HS-5 (cell line): ENCODE measurements around the gene C1orf146.
"Not testable (repeated sequence)": the region's sequence is repeated elsewhere in the genome, so short reads cannot be mapped to it uniquely, and the experiment has no call there.

Experiments used
- DNase-seq: peaks from one replicate; pipeline ENCODE4 v3.0.0-alpha.2; 2012; ENCODE audit warnings: low read depth

Gene C1orf146

DNA sequence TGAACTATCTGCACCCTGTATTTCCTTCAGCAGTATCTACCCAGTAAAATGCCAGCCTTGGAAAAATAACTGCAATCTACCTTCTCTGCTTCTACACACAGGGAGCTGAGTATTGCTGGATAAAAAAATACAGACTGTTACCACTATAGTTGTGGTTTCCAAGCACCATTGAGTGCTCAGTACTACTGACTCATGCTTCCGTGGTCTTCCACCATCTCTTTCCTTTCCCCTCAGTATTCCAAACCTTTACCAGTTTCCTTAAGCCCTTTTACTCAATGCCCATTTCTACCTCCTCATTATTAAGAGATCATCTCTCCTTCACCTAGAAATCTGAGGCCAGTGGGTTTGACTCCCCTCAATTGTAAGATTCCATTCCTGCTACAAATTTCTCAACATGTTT is 57.2 kb downstream of the C1orf146 start:
- DNase-seq, result no peak

DNA sequence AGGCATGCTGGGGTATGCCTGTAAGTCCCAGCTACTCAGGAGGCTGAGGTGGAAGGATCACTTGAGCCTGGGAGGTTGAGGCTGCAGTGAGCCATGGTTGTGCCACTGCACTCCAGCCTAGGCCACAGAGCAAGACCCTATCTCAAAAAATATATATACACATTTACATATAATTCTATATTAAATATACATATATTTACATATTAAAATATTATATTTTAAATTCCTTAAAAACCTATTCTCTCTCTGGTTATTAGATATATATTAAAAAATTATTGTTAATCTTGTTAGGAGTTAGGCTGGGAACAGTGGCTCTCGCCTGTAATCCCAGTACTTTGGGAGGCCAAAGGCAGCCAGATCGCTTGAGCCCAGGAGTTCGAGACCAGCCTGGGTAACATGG is 58.4 kb downstream of the C1orf146 start:
- no peak for DNase-seq

DNA sequence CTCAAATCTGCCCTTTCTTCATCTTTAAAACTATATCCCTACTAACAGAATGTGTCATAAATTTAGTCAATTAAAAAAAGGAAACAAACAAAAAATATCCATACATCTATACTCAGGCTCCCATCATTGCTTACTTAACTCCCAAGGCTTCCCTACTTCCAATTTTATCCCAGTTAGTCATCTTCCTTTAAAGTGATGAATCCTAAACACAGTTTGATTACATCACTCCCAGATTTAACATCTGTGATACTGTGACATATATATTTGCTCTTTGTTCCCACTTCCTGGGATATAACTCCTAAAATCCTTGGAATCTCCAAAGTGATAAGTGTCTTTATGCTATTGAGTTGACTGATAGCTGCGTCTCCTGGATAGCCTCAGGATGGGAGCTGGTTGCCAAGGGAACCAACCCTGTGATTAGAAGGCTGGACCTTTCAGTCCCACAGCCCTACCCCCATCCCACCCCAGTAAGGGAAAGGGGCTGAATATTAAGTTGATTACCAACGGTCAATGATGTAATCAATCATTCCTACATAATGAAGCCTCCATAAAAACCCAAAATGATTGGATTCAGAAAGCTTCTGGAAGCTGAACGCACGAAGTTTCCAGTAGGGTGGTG is 59.5 kb downstream of the C1orf146 start:
- DNase-seq, result peak; percentile 79

DNA sequence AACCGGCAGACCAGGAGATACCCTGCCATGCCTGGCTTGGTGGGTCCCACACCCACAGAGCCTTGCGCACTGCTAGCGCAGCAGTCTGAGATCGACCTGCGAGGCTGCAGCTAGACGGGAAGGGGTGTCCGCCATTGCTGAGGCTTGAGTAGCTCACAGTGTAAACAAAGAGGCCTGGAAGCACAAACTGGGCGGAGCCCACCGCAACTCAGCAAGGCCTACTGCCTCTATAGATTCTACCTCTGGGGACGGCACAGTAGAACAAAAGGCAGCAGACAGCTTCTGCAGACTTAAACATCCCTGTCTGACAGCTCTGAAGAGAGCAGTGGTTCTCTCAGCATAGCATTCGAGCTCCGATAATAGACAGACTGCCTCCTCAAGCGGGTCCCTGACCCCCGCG is 62.1 kb downstream of the C1orf146 start:
- DNase-seq, result not testable (repeated sequence)

DNA sequence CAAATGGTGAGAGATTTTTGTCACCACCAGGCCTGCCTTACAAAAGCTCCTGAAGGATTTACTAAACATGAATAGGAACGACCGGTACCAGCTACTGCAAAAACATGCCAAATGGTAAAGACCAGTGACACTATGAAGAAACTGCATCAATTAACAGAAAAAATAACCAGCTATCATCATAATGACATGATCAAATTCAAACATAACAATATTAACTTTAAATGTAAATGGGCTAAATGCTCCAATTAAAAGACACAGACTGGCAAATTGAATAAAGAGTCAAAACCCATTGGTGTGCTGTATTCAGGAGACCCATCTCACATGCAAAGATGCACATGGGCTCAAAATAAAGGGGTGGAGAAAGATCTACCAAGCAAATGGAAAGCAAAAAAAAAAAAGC is 63.7 kb downstream of the C1orf146 start:
- not testable (repeated sequence) for DNase-seq

DNA sequence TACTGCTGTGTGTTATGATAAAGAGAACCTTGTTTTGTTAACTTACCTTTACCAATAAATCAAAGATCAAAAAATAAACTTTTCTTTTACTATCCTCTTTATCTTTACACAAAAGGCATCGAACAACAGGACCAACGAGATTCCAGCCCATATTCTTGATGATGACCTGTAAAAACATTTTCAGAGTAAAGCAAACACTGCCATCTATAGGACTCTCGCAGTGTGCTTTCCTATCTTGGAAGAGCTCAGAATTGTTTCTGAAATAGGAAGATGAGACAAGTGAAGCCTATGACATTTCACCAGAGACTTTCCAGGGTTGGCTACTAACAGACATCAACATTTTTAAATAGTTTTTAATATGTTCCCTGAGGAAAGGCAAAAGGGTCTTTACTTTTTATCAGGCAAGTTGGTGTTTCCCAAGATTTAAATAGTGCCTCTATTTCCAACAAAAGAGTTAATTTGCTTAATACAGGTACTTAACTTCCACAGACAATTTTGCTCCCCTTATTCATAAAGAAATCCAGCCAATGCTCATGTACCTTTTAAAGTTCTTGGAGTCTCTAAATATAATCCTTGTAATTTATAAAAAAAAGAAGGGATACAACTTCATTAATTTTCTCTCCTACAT is 73.8 kb downstream of the C1orf146 start:
- DNase-seq, result no peak
